Breast epithelium (tissue), 4 donors: Measurements from ENCODE around the gene NEMP2. TPM values are rescaled to one million over a fixed set of nuclear protein-coding genes. Genes with fewer than 3 reads are reported as not detected.

ENCODE experiments used
- DNase-seq, 2 donors: peaks; one replicate each; pipeline ENCODE4 v3.0.0-alpha.2; 2019; ENCODE audit warnings: low spot score in 2 of 2
- H3K27ac ChIP-seq, 2 donors: fragments of 200-600 bp; sonication (generic) in 1 of 2; one replicate each; pipeline ENCODE4 v1.5.1; 2016 to 2019; ENCODE audit warnings: mild to moderate bottlenecking in 1 of 2
- H3K27me3 ChIP-seq, 2 donors: fragments of 200-600 bp; sonication (generic) in 1 of 2; one replicate each; pipeline versions ENCODE4 v1.5.1 to v1.6.0; 2017 to 2019; ENCODE audit warnings: control low read depth in 1 of 2, mild to moderate bottlenecking in 1 of 2
- H3K36me3 ChIP-seq: fragments of 200-600 bp; one replicate; pipeline ENCODE4 v1.5.1; 2019
- H3K4me1 ChIP-seq, 2 donors: fragments of 200-600 bp; sonication (generic); one replicate each; pipeline ENCODE4 v1.5.1; 2016 to 2019; ENCODE audit warnings: control low read depth in 1 of 2
- H3K4me3 ChIP-seq, 3 donors: fragments of 200-600 bp; sonication (generic); 1 replicate in 2 of 3; 2 replicates in 1 of 3; pipeline ENCODE4 v1.5.1; 2016 to 2019; ENCODE audit warnings: mild to moderate bottlenecking in 3 of 3, moderate library complexity in 2 of 3
- H3K9me3 ChIP-seq, 2 donors: fragments of 200-600 bp; sonication (generic) in 1 of 2; one replicate each; pipeline ENCODE4 v1.5.1; 2016 to 2019; ENCODE audit warnings: control low read depth in 1 of 2
- CTCF ChIP-seq, 3 donors: fragments of 450-650 bp; IDR thresholded peaks; one replicate each; pipeline ENCODE4 v1.5.1; 2016 to 2017; ENCODE audit warnings: antibody characterized with exemption in 3 of 3, mild to moderate bottlenecking in 3 of 3, moderate library complexity in 3 of 3
- POLR2A ChIP-seq: fragments of 450-650 bp; IDR thresholded peaks from one replicate; pipeline ENCODE4 v1.6.1; 2016; ENCODE audit warnings: antibody characterized with exemption, mild to moderate bottlenecking, moderate library complexity
- POLR2AphosphoS5 ChIP-seq, 3 donors: sonication (generic); formaldehyde crosslinking; IDR thresholded peaks; one replicate each; pipeline ENCODE4 v1.6.1; 2017; ENCODE audit warnings: antibody characterized with exemption in 3 of 3
- intact Hi-C: fragments of 100-400 bp; cut with DNase I; formaldehyde crosslinking; loops from one replicate; pipeline ENCODE4 v1.15.1; 2023; ENCODE audit warnings: low total_unique reads
- total RNA-seq, 3 donors: library from RNA; depleted of rRNA; stranded (reverse); fragments of >200 nt; gene quantifications; one replicate each; pipeline ENCODE4 v1.1.0, GENCODE V29; 2016

NEMP2 gene
- total RNA-seq, 3 donors from 2014 or later = 4.5 to 6.6 (median 5.2) TPM

- no peak for DNase-seq
- Histone ChIP-seq H3K4me3 (no peak overlapping the region), H3K27ac (no peak overlapping the region), H3K9me3 (peaks cover 10 to 37% of the 10 kb centered on the region in 2 donors), H3K4me1 (no peaks in the 10 kb centered on the region), H3K27me3 (no peaks in the 10 kb centered on the region), H3K36me3 (no peaks in the 10 kb centered on the region)
- intact Hi-C loops = no loop called here
- TF ChIP-seq CTCF (IDR thresholded peaks at IDR 0.05) (no peak), POLR2A (no peak), POLR2AphosphoS5 (IDR thresholded peaks at IDR 0.05) (no peak)
Measured at GRCh38 chr2:190537765-190538164, 3.2 kb upstream of the NEMP2 start.

GRCh38 chr2:190535586-190535985, 1.1 kb upstream of the NEMP2 start:
- Histone ChIP-seq H3K27ac (peak overlapping the region; percentile 56 to 98), H3K27me3 (no peaks in the 10 kb centered on the region), H3K4me1 (no peaks in the 10 kb centered on the region), H3K9me3 (peaks cover 9 to 28% of the 10 kb centered on the region in 2 donors), H3K4me3 (peak overlapping the region in 2 of 3 donors; percentile 66 to 81), H3K36me3 (no peaks in the 10 kb centered on the region)
- no peak for TF ChIP-seq CTCF (IDR thresholded peaks at IDR 0.05)
- no peak for TF ChIP-seq POLR2AphosphoS5 (IDR thresholded peaks at IDR 0.05)
- no peak for TF ChIP-seq POLR2A
- intact Hi-C loops = no loop called here
- DNase-seq = no peak

GRCh38 chr2:190535121-190535439, 558 bp upstream of the NEMP2 start:
- H3K9me3 ChIP-seq = peaks cover 4 to 23% of the 10 kb centered on the region in 2 donors
- no peak for DNase-seq
- H3K27ac ChIP-seq = peak overlapping the region; percentile 93 to 98
- intact Hi-C loops = no loop called here
- H3K27me3 ChIP-seq = no peaks in the 10 kb centered on the region
- no peaks in the 10 kb centered on the region for H3K36me3 ChIP-seq
- TF ChIP-seq POLR2A = no peak
- TF ChIP-seq POLR2AphosphoS5 (IDR thresholded peaks at IDR 0.05) = no peak
- no peak for TF ChIP-seq CTCF (IDR thresholded peaks at IDR 0.05)
- H3K4me3 ChIP-seq = peak overlapping the region; percentile 61 to 81 (median 66)
- H3K4me1 ChIP-seq = no peaks in the 10 kb centered on the region

- no peak for TF ChIP-seq POLR2A
- no peak for TF ChIP-seq POLR2AphosphoS5 (IDR thresholded peaks at IDR 0.05)
- no peak for TF ChIP-seq CTCF (IDR thresholded peaks at IDR 0.05)
- intact Hi-C loops = loop anchor here (5.0 kb wide), 1 partner anchor 123 kb away; no protein-coding TSS in a partner anchor
- H3K36me3 ChIP-seq = no peaks in the 10 kb centered on the region
- DNase-seq = no peak
- peaks cover 0 to 12% of the 10 kb centered on the region in 2 donors for H3K9me3 ChIP-seq
- peak overlapping the region; percentile 93 to 98 for H3K27ac ChIP-seq
- H3K4me3 ChIP-seq = peak overlapping the region; percentile 61 to 81 (median 66)
- no peaks in the 10 kb centered on the region for H3K4me1 ChIP-seq
- no peaks in the 10 kb centered on the region for H3K27me3 ChIP-seq
Measured at GRCh38 chr2:190533968-190534309, 583 bp downstream of the NEMP2 start.

GRCh38 chr2:190533175-190533967, 1.2 kb downstream of the NEMP2 start:
- no peaks in the 10 kb centered on the region for H3K27me3 ChIP-seq
- H3K27ac ChIP-seq = peak overlapping the region; percentile 93 to 98
- TF ChIP-seq POLR2A (no peak), CTCF (IDR thresholded peaks at IDR 0.05) (no peak), POLR2AphosphoS5 (IDR thresholded peaks at IDR 0.05) (no peak)
- no peak for DNase-seq
- peaks cover 0 to 6% of the 10 kb centered on the region in 2 donors for H3K9me3 ChIP-seq
- H3K4me3 ChIP-seq = peak overlapping the region; percentile 61 to 81 (median 66)
- H3K36me3 ChIP-seq = no peaks in the 10 kb centered on the region
- intact Hi-C loops = loop anchor here (5.0 kb wide), 1 partner anchor 124 kb away; no protein-coding TSS in a partner anchor
- no peaks in the 10 kb centered on the region for H3K4me1 ChIP-seq
